HG03432 (cell line): ENCODE results near the gene AHCYL1.

Source experiments
- ATAC-seq: cut with Tn5 transposase; IDR thresholded peaks from one replicate; pipeline ENCODE4 v1.9.1; 2021; ENCODE audit warnings: mild to moderate bottlenecking, moderate library complexity; ENCODE audit not compliant: unreplicated experiment

Gene AHCYL1

GRCh38 chr1:109975718-109976117 is 8.8 kb upstream of the AHCYL1 start:
- no peak for ATAC-seq

- ATAC-seq: no peak
These were observed 7.8 kb upstream of the AHCYL1 start for GRCh38 chr1:109976762-109977161.

- no peak for ATAC-seq
These were observed 7.3 kb upstream of the AHCYL1 start for GRCh38 chr1:109977225-109977624.

- no peak for ATAC-seq
These were observed 6.7 kb upstream of the AHCYL1 start for GRCh38 chr1:109977657-109978378.

- ATAC-seq: no peak
These were observed 5.6 kb upstream of the AHCYL1 start for GRCh38 chr1:109978761-109979488.

GRCh38 chr1:109979489-109980091 is 5.0 kb upstream of the AHCYL1 start:
- ATAC-seq: no peak

GRCh38 chr1:109980324-109981003 is 4.1 kb upstream of the AHCYL1 start:
- no peak for ATAC-seq

GRCh38 chr1:109981004-109981335 is 3.6 kb upstream of the AHCYL1 start:
- ATAC-seq: no peak

GRCh38 chr1:109983380-109984189 is 980 bp upstream of the AHCYL1 start:
- no peak for ATAC-seq

GRCh38 chr1:109984190-109984455 is 442 bp upstream of the AHCYL1 start:
- no peak for ATAC-seq

- ATAC-seq: no peak
These were observed 885 bp downstream of the AHCYL1 start for GRCh38 chr1:109985247-109986053.

- no peak for ATAC-seq
These were observed 1.5 kb downstream of the AHCYL1 start for GRCh38 chr1:109986054-109986444.

- ATAC-seq: no peak
These were observed 3.9 kb downstream of the AHCYL1 start for GRCh38 chr1:109988349-109988914.

GRCh38 chr1:109989506-109990301 is 5.1 kb downstream of the AHCYL1 start:
- no peak for ATAC-seq

GRCh38 chr1:109990302-109990653 is 5.7 kb downstream of the AHCYL1 start:
- no peak for ATAC-seq

GRCh38 chr1:109991400-109991925 is 6.9 kb downstream of the AHCYL1 start:
- no peak for ATAC-seq

- ATAC-seq: no peak
These were observed 9.3 kb downstream of the AHCYL1 start for GRCh38 chr1:109993885-109994284.

- no peak for ATAC-seq
These were observed 10.1 kb downstream of the AHCYL1 start for GRCh38 chr1:109994654-109995053.

- no peak for ATAC-seq
These were observed 11.0 kb downstream of the AHCYL1 start for GRCh38 chr1:109995536-109995935.
